Suprapubic skin (tissue), 4 donors: ENCODE results near the gene CAV2. TPM values are rescaled to one million over a fixed set of nuclear protein-coding genes. Genes with fewer than 3 reads are reported as not detected.

ENCODE experiments used
- DNase-seq, 2 donors: peaks; one replicate each; pipeline ENCODE4 v3.0.0-alpha.2; 2019; ENCODE audit warnings: low spot score in 2 of 2
- H3K27ac ChIP-seq: fragments of 200-600 bp; sonication (generic); one replicate; pipeline ENCODE4 v1.5.1; 2019
- H3K27me3 ChIP-seq: fragments of 200-600 bp; sonication (generic); one replicate; pipeline ENCODE4 v1.5.1; 2019
- H3K36me3 ChIP-seq: fragments of 200-600 bp; sonication (generic); one replicate; pipeline ENCODE4 v1.5.1; 2019
- H3K4me1 ChIP-seq: fragments of 200-600 bp; sonication (generic); one replicate; pipeline ENCODE4 v1.5.1; 2019
- H3K4me3 ChIP-seq: fragments of 200-600 bp; sonication (generic); one replicate; pipeline ENCODE4 v1.5.1; 2019; ENCODE audit warnings: mild to moderate bottlenecking
- H3K9me3 ChIP-seq: fragments of 200-600 bp; sonication (generic); one replicate; pipeline ENCODE4 v1.5.1; 2019
- CTCF ChIP-seq, 2 donors: fragments of 200-600 bp in 1 of 2; fragments of 450-650 bp in 1 of 2; sonication (generic) in 1 of 2; IDR thresholded peaks; one replicate each; pipeline ENCODE4 v1.5.1; 2016 to 2019; ENCODE audit warnings: antibody characterized with exemption in 2 of 2, mild to moderate bottlenecking in 1 of 2, moderate library complexity in 1 of 2
- EP300 ChIP-seq: sonication (generic); formaldehyde crosslinking; IDR thresholded peaks from one replicate; pipeline ENCODE4 v1.6.1; 2017; ENCODE audit warnings: antibody characterized with exemption
- POLR2A ChIP-seq, 2 donors: fragments of 450-650 bp; IDR thresholded peaks; one replicate each; pipeline ENCODE4 v1.6.1; 2017; ENCODE audit warnings: antibody characterized with exemption in 2 of 2, mild to moderate bottlenecking in 2 of 2, moderate library complexity in 2 of 2
- POLR2AphosphoS5 ChIP-seq, 3 donors: sonication (generic); formaldehyde crosslinking; IDR thresholded peaks; one replicate each; pipeline ENCODE4 v1.6.1; 2017; ENCODE audit warnings: antibody characterized with exemption in 3 of 3
- WGBS: methylation state at CpG from one replicate; pipeline ENCODE4 v1.1.5; 2018; 5-methylcytosine and 5-hydroxymethylcytosine counted together
- total RNA-seq, 4 donors: library from RNA; depleted of rRNA; stranded (reverse); fragments of >200 nt; gene quantifications; one replicate each; pipeline ENCODE4 v1.1.0, GENCODE V29; 2016

The CAV2 gene
- total RNA-seq, 4 donors from 2014 or later: 73.8 to 108 (median 98.7) TPM

GRCh38 chr7:116487907-116488521 is 11.5 kb upstream of the CAV2 start:
- DNase-seq: no peak
- 77% methylated on average over 5 of the region's 5 CpGs for WGBS
- H3K4me1 ChIP-seq: no peaks in the 10 kb centered on the region

GRCh38 chr7:116490351-116490750 is 9.2 kb upstream of the CAV2 start:
- TF ChIP-seq POLR2A (IDR thresholded peaks at IDR 0.05): no peak
- no peak for TF ChIP-seq CTCF (IDR thresholded peaks at IDR 0.05)
- Histone ChIP-seq H3K36me3 (no peaks in the 10 kb centered on the region), H3K27me3 (no peaks in the 10 kb centered on the region), H3K4me3 (no peak overlapping the region), H3K9me3 (no peaks in the 10 kb centered on the region), H3K4me1 (no peaks in the 10 kb centered on the region), H3K27ac (no peak overlapping the region)
- WGBS: 71% methylated on average over 2 of the region's 2 CpGs
- DNase-seq: no peak

More at GRCh38 chr7:116487907-116488521, 11.5 kb upstream of the CAV2 start:
- H3K4me3 ChIP-seq: no peak overlapping the region
- H3K9me3 ChIP-seq: no peaks in the 10 kb centered on the region
- H3K27ac ChIP-seq: no peak overlapping the region
- no peaks in the 10 kb centered on the region for H3K27me3 ChIP-seq
- TF ChIP-seq CTCF (IDR thresholded peaks at IDR 0.05) (no peak), EP300 (no peak), POLR2A (IDR thresholded peaks at IDR 0.05) (no peak), POLR2AphosphoS5 (IDR thresholded peaks at IDR 0.05) (no peak)
- no peaks in the 10 kb centered on the region for H3K36me3 ChIP-seq

- H3K36me3 ChIP-seq: no peaks in the 10 kb centered on the region
Observed at GRCh38 chr7:116491887-116492653, 7.5 kb upstream of the CAV2 start.

GRCh38 chr7:116492654-116493109 is 6.9 kb upstream of the CAV2 start:
- Histone ChIP-seq H3K36me3 (no peaks in the 10 kb centered on the region), H3K4me1 (no peaks in the 10 kb centered on the region), H3K4me3 (no peak overlapping the region), H3K9me3 (no peaks in the 10 kb centered on the region), H3K27ac (no peak overlapping the region), H3K27me3 (no peaks in the 10 kb centered on the region)
- TF ChIP-seq EP300: no peak
- TF ChIP-seq CTCF (IDR thresholded peaks at IDR 0.05): no peak
- TF ChIP-seq POLR2AphosphoS5 (IDR thresholded peaks at IDR 0.05): no peak
- no peak for TF ChIP-seq POLR2A (IDR thresholded peaks at IDR 0.05)
- WGBS: 84% methylated on average over 3 of the region's 3 CpGs
- no peak for DNase-seq

More at GRCh38 chr7:116491887-116492653, 7.5 kb upstream of the CAV2 start:
- Histone ChIP-seq H3K4me1 (no peaks in the 10 kb centered on the region), H3K27me3 (no peaks in the 10 kb centered on the region), H3K4me3 (no peak overlapping the region), H3K9me3 (no peaks in the 10 kb centered on the region), H3K27ac (no peak overlapping the region)
- no peak for TF ChIP-seq EP300
- TF ChIP-seq CTCF (IDR thresholded peaks at IDR 0.05): no peak
- no peak for TF ChIP-seq POLR2AphosphoS5 (IDR thresholded peaks at IDR 0.05)
- no peak for TF ChIP-seq POLR2A (IDR thresholded peaks at IDR 0.05)
- 56% methylated on average over 3 of the region's 3 CpGs for WGBS
- DNase-seq: no peak

- no peaks in the 10 kb centered on the region for H3K36me3 ChIP-seq
- DNase-seq: no peak
- H3K4me3 ChIP-seq: no peak overlapping the region
- 46% methylated on average over 1 of the region's 1 CpG for WGBS
- H3K27ac ChIP-seq: no peak overlapping the region
- H3K27me3 ChIP-seq: no peaks in the 10 kb centered on the region
- TF ChIP-seq EP300: no peak
- no peak for TF ChIP-seq POLR2A (IDR thresholded peaks at IDR 0.05)
- TF ChIP-seq POLR2AphosphoS5 (IDR thresholded peaks at IDR 0.05): no peak
- no peak for TF ChIP-seq CTCF (IDR thresholded peaks at IDR 0.05)
- no peaks in the 10 kb centered on the region for H3K4me1 ChIP-seq
- no peaks in the 10 kb centered on the region for H3K9me3 ChIP-seq
Observed at GRCh38 chr7:116493449-116493848, 6.1 kb upstream of the CAV2 start.
